Stimulated activated naive B cell treated with anti-CD40 and anti-IgM and Interleukin-4, amounts not matched to agents 10 μg/mL and 1 μg/mL and 100 μg/mL, for 72 hours (primary cell): ENCODE results near the gene CDC42BPG.
A peak's percentile ranks its signal among the peaks of the same experiment; 100 is the strongest.

Experiments
- ATAC-seq, 2 donors: fragments of 150-1000 bp; cut with Tn5 transposase; replicated peaks; 2 replicates each; pipeline ENCODE4 v1.10.0; 2021; ENCODE audit warnings: moderate library complexity in 1 of 2
- DNase-seq: peaks from one replicate; pipeline ENCODE4 v3.0.0; 2021
- H3K27ac Mint-ChIP-seq: one replicate; pipeline ENCODE4 v1.8.0; 2022; ENCODE audit warnings: mild to moderate bottlenecking, mixed read lengths
- H3K27me3 Mint-ChIP-seq, 2 donors: one replicate each; pipeline ENCODE4 v1.8.0; 2022; ENCODE audit warnings: mixed read lengths in 2 of 2
- H3K36me3 Mint-ChIP-seq, 2 donors: one replicate each; pipeline ENCODE4 v1.8.0; 2022; ENCODE audit warnings: mixed read lengths in 2 of 2, mild to moderate bottlenecking in 1 of 2
- H3K4me1 Mint-ChIP-seq, 2 donors: one replicate each; pipeline ENCODE4 v1.8.0; 2022; ENCODE audit warnings: mixed read lengths in 2 of 2, mild to moderate bottlenecking in 1 of 2
- H3K4me3 Mint-ChIP-seq, 2 donors: one replicate each; pipeline ENCODE4 v1.8.0; 2022; ENCODE audit warnings: mild to moderate bottlenecking in 2 of 2, mixed read lengths in 2 of 2, moderate library complexity in 1 of 2
- H3K9me3 Mint-ChIP-seq, 2 donors: one replicate each; pipeline ENCODE4 v1.8.0; 2022; ENCODE audit warnings: mixed read lengths in 2 of 2, mild to moderate bottlenecking in 1 of 2

CDC42BPG gene

DNA sequence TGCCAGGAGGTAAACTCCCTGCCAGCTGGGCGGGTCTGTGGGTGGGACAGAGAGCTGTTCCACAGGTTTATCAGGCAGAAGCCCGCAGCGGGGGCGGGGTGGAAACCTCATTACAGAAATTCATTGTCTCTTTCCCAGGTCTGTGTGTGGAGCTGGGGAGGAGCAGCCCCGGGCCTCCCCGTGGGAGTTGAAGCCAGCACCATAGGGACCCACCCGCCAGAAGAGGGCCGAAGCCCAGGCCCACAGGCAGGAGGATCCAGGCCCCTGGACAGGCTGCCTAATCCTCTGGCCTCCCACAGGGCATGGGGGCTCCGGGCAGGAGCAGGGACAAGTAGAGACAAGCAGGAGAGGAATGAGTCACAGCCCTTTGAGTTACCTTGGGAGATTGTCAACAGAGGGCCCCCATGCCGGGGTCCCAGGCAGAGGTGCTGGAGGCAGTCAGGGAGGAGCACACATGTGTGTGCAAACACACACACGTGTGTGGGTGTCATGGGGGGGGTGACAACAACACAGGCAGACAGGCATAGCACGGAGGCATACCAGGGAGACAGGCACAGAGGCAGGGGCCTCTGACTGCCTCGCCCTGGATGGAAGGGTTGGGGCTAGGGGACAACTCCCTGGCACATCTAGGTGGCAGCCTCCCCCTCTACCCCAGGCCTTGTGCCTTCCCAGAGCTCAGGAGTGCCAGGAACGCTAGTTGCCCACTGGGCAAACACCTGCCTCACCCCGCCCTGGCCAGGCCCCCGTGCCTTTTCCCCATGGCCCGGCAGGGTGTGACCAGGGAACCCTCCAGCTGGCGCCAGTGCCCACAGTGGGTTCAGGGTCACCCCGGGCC lies 1.4 kb downstream of the CDC42BPG start:
- H3K4me1 Mint-ChIP-seq, result peaks cover 22 to 34% of the 10 kb centered on the region in 2 donors
- H3K27me3 Mint-ChIP-seq, result no peaks in the 10 kb centered on the region
- ATAC-seq (no peak), DNase-seq (no peak)
- H3K9me3 Mint-ChIP-seq, result no peaks in the 10 kb centered on the region
- peak overlapping the region; percentile 88 for H3K27ac Mint-ChIP-seq
- peaks cover 0 to 3% of the 10 kb centered on the region in 2 donors for H3K36me3 Mint-ChIP-seq
- peak overlapping the region; percentile 80 to 85 for H3K4me3 Mint-ChIP-seq

GRCh38 chr11:64842366-64842759 lies 2.1 kb downstream of the CDC42BPG start:
- Mint-ChIP-seq H3K9me3 (no peaks in the 10 kb centered on the region), H3K36me3 (peaks cover 0 to 3% of the 10 kb centered on the region in 2 donors), H3K4me3 (no peak overlapping the region), H3K4me1 (peaks cover 18 to 28% of the 10 kb centered on the region in 2 donors), H3K27ac (no peak overlapping the region), H3K27me3 (no peaks in the 10 kb centered on the region)
- ATAC-seq, result no peak
- DNase-seq, result no peak

DNA sequence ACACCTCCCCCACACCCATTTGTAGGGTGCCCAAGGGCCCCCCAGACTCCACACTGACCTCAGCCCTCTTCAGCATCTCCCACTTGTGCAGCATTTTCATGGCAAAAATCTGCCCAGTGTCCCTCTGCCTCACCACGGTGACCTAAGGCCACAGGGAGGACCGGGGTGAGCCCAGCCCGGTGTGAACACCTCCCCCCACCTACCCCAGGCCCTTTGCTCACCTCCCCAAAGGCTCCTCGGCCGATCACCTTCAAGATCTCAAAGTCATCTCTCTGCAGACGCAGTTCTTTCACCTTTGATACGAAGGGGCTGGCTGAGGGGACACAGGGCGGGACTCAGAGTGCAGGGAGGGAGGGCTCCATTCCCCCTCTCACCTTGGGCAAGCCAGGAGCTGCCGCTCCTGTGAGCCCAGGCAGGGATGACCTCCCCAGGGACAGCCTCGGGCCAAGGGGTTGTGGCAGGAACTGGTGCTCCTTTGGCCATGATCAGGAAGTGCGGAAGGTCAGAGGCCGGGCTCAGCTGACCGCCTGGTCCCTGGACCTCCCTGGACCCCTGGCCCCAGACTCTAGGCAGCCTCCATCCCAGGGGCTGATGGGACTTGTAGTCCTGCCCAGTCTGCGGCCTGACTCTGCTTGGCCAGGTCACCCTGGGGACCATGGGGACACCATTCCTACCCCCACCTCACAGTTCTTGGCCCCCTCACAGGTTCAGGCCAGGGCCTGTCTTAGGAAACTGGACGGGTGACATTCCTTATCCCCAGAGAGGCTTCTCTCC lies 2.7 kb downstream of the CDC42BPG start:
- H3K9me3 Mint-ChIP-seq, result no peaks in the 10 kb centered on the region
- peaks cover 0 to 3% of the 10 kb centered on the region in 2 donors for H3K36me3 Mint-ChIP-seq

GRCh38 chr11:64839887-64840782 lies 4.3 kb downstream of the CDC42BPG start:
- Mint-ChIP-seq H3K4me1 (peaks cover 16 to 24% of the 10 kb centered on the region in 2 donors), H3K27ac (no peak overlapping the region), H3K4me3 (no peak overlapping the region), H3K36me3 (peaks cover 0 to 3% of the 10 kb centered on the region in 2 donors), H3K27me3 (no peaks in the 10 kb centered on the region), H3K9me3 (no peaks in the 10 kb centered on the region)
- ATAC-seq, result no peak
- no peak for DNase-seq

More for the DNA sequence above, 2.7 kb downstream of the CDC42BPG start:
- H3K27me3 Mint-ChIP-seq, result no peaks in the 10 kb centered on the region
- no peak overlapping the region for H3K27ac Mint-ChIP-seq
- no peak for DNase-seq
- peaks cover 17 to 27% of the 10 kb centered on the region in 2 donors for H3K4me1 Mint-ChIP-seq
- ATAC-seq, result no peak
- no peak overlapping the region for H3K4me3 Mint-ChIP-seq

- no peaks in the 10 kb centered on the region for H3K9me3 Mint-ChIP-seq
- no peaks in the 10 kb centered on the region for H3K27me3 Mint-ChIP-seq
- peaks cover 0 to 3% of the 10 kb centered on the region in 2 donors for H3K36me3 Mint-ChIP-seq
- no peak for ATAC-seq
- no peak for DNase-seq
- peaks cover 14 to 20% of the 10 kb centered on the region in 2 donors for H3K4me1 Mint-ChIP-seq
- no peak overlapping the region for H3K27ac Mint-ChIP-seq
- no peak overlapping the region for H3K4me3 Mint-ChIP-seq
These were observed 5.1 kb downstream of the CDC42BPG start for GRCh38 chr11:64839335-64839734.

DNA sequence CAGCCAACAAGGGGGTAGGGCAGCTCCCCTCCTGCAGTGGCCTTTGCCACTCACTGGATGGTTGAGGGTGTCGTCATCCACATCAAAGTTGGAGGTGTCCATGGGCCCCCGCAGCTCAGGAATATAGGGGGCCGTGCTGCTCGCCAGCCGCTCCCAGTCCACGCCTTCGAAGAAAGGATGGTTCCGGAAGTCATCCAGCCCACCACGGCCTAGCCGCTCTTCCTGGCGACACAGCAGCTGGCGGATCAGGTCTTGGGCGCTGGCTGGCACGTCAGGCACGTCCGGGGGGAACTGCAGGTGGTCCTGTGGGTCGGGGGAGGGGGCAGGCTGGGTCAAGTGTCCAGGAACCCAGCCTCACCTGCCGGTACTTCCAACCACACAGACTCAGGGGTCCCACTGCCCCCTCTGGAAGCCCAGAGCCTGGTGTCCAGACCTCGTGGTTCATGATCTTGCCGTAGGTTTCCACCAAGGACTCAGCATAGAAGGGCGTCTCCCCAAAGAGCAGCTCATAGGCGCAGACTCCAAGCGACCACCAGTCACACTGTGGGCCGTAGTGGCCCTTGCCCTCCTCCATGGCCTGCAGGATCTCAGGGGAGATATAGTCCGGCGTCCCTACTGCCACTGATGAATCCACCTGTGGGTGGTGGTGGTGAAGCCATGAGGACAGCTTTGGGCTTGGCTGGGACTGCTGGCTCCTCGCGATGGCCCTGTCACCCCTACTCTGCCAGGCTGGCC lies 5.7 kb downstream of the CDC42BPG start:
- ATAC-seq (no peak), DNase-seq (no peak)
- H3K27ac Mint-ChIP-seq, result no peak overlapping the region
- no peak overlapping the region for H3K4me3 Mint-ChIP-seq
- no peaks in the 10 kb centered on the region for H3K27me3 Mint-ChIP-seq
- peaks cover 0 to 3% of the 10 kb centered on the region in 2 donors for H3K36me3 Mint-ChIP-seq
- peaks cover 12 to 14% of the 10 kb centered on the region in 2 donors for H3K4me1 Mint-ChIP-seq
- H3K9me3 Mint-ChIP-seq, result no peaks in the 10 kb centered on the region

GRCh38 chr11:64837887-64838351 lies 6.5 kb downstream of the CDC42BPG start:
- Mint-ChIP-seq H3K36me3 (peaks cover 0 to 3% of the 10 kb centered on the region in 2 donors), H3K27ac (no peak overlapping the region), H3K4me3 (no peak overlapping the region), H3K27me3 (no peaks in the 10 kb centered on the region), H3K9me3 (no peaks in the 10 kb centered on the region), H3K4me1 (peaks cover 5 to 6% of the 10 kb centered on the region in 2 donors)
- DNase-seq (no peak), ATAC-seq (no peak)

GRCh38 chr11:64836448-64837072 lies 7.9 kb downstream of the CDC42BPG start:
- Mint-ChIP-seq H3K27ac (no peak overlapping the region), H3K36me3 (peaks cover 0 to 7% of the 10 kb centered on the region in 2 donors), H3K27me3 (no peaks in the 10 kb centered on the region), H3K9me3 (no peaks in the 10 kb centered on the region), H3K4me3 (no peak overlapping the region), H3K4me1 (peaks cover 5% of the 10 kb centered on the region in 2 donors)
- DNase-seq (no peak), ATAC-seq (no peak)

- peaks cover 5% of the 10 kb centered on the region in 2 donors for H3K4me1 Mint-ChIP-seq
- peaks cover 0 to 7% of the 10 kb centered on the region in 2 donors for H3K36me3 Mint-ChIP-seq
- no peak overlapping the region for H3K4me3 Mint-ChIP-seq
- no peak for ATAC-seq
- DNase-seq, result no peak
- H3K27ac Mint-ChIP-seq, result no peak overlapping the region
- H3K9me3 Mint-ChIP-seq, result no peaks in the 10 kb centered on the region
- H3K27me3 Mint-ChIP-seq, result no peaks in the 10 kb centered on the region
These were observed 8.6 kb downstream of the CDC42BPG start for GRCh38 chr11:64835616-64836447.

DNA sequence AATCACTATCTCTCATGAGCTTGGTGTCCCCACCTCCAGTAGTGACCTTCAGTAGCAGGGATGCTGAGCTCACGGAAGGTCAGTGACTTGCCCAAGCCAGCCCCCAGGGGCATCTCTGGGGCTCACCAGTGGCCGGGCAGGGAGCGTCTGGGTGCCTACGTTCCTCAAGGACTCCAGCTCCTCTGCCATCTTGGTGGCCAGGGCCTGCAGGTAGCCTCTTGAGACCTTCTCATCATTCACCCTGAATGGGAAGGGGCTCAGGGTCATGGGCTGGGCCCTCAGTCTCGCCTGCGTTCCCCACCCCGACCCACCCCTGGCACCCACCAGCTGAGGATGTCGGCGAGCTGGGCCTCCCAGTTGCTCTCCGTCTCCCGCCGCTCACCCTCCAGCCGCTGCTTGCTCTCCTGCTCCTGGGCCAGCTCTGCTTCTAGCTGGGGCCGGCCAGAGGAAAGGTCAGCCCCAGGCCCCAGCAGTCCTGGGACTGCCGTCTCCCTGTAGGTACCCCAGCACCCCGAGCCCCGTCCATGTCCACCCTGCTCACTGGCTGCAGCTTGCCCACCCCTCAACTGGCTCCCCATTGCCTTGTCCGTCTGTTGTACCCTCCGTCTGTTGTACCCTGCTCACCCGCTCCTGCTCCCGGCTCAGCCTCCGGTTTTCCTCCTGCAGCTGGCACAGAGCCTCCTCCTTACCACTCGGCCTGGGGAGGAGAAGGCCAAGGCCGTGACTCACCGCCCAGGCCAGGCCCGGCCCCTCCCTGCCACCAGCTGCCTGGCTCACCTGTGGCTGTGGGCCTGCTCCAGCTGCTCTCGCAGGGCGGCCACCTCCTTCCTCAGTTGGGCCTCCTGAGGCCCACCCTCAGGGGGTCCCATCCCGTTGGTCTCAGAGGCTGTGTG lies 9.5 kb downstream of the CDC42BPG start:
- ATAC-seq (no peak), DNase-seq (no peak)
- Mint-ChIP-seq H3K4me3 (no peak overlapping the region), H3K27ac (no peak overlapping the region), H3K27me3 (no peaks in the 10 kb centered on the region), H3K4me1 (peaks cover 5% of the 10 kb centered on the region in 2 donors), H3K36me3 (peaks cover 0 to 7% of the 10 kb centered on the region in 2 donors), H3K9me3 (no peaks in the 10 kb centered on the region)

- Mint-ChIP-seq H3K9me3 (no peaks in the 10 kb centered on the region), H3K36me3 (peaks cover 0 to 4% of the 10 kb centered on the region in 2 donors), H3K4me1 (peaks cover 3 to 5% of the 10 kb centered on the region in 2 donors), H3K27ac (no peak overlapping the region), H3K4me3 (no peak overlapping the region), H3K27me3 (no peaks in the 10 kb centered on the region)
- ATAC-seq, result no peak
- no peak for DNase-seq
These were observed 10.3 kb downstream of the CDC42BPG start for GRCh38 chr11:64834031-64834722.
